Activated naive CD4-positive, alpha-beta T cell treated with anti-CD3 and anti-CD28 coated beads, Interleukin-2, amount 50 U/mL, for 72 hours (primary cell): ENCODE measurements around the gene GLYATL3. TPM values are rescaled to one million over a fixed set of nuclear protein-coding genes. Genes with fewer than 3 reads are reported as not detected.
A peak's percentile ranks its signal among the peaks of the same experiment; 100 is the strongest.

ENCODE experiments used
- ATAC-seq, 2 donors: fragments of 150-1000 bp; cut with Tn5 transposase; 2 replicates each; pipeline ENCODE4 v1.10.0; 2021; ENCODE audit warnings: mild to moderate bottlenecking in 2 of 2, moderate library complexity in 2 of 2
- DNase-seq, 2 donors: peaks; one replicate each; pipeline ENCODE4 v3.0.0; 2021 to 2022; ENCODE audit warnings: low spot score in 2 of 2
- H3K27ac Mint-ChIP-seq, 2 donors: one replicate each; pipeline ENCODE4 v1.8.0; 2022; ENCODE audit warnings: mild to moderate bottlenecking in 2 of 2, mixed read lengths in 2 of 2
- H3K36me3 Mint-ChIP-seq, 2 donors: one replicate each; pipeline ENCODE4 v1.8.0; 2022; ENCODE audit warnings: mixed read lengths in 2 of 2
- H3K9me3 Mint-ChIP-seq, 2 donors: one replicate each; pipeline ENCODE4 v1.8.0; 2022; ENCODE audit warnings: mixed read lengths in 2 of 2
- total RNA-seq, 2 donors: library from RNA; stranded (reverse); gene quantifications; one replicate each; pipeline ENCODE4 v1.2.3, GENCODE V29; 2022

Gene GLYATL3
- total RNA-seq, 2 donors from 2014 or later: not detected

GRCh38 chr6:49531774-49532569, 32.2 kb downstream of the GLYATL3 start:
- ATAC-seq (peak in 1 of 2 donors; percentile 84), DNase-seq (no peak)
- Mint-ChIP-seq H3K36me3 (no peaks in the 10 kb centered on the region), H3K27ac (no peak overlapping the region), H3K9me3 (no peaks in the 10 kb centered on the region)

DNA sequence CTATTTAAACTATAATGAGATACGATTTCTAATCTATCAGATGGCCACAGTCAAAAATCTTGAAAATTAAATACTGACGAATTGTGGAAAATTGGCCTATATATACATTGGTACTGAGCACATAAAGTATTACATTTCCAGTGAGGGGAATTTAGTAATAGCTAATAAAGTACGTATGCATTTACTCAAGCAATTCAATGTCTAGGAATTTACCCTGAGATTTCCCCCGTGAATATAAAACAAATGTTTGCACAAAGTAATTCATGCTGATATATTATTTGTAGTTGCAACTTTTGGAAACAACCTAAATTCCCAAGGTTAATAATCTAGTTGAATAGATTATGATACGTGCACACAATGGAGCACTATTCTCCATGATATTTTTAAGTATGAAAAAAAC, 36.1 kb downstream of the GLYATL3 start:
- H3K27ac Mint-ChIP-seq: no peak overlapping the region
- DNase-seq (no peak), ATAC-seq (no peak)
- no peaks in the 10 kb centered on the region for H3K9me3 Mint-ChIP-seq
- no peaks in the 10 kb centered on the region for H3K36me3 Mint-ChIP-seq

DNA sequence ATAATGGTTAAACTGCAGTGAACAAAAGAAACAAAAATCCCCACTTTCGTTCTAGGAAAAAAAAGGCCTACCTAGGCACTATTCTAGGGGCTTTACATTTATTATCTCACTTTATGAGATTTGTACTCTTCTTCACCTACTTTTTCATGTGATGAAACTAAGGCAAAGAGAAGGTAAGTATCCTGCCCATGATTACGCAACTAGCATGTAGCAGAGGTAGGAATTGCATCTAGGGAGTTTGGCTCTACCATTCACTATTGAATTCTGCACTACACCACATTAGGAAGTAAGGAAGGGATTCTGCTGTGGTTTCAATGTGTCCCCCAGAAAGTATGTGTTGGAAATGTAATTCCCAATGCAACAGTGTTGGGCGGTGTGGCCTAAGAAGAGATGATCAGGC, 39.4 kb downstream of the GLYATL3 start:
- no peaks in the 10 kb centered on the region for H3K9me3 Mint-ChIP-seq
- H3K36me3 Mint-ChIP-seq: no peaks in the 10 kb centered on the region
- H3K27ac Mint-ChIP-seq: no peak overlapping the region
- no peak for ATAC-seq
- no peak for DNase-seq

DNA sequence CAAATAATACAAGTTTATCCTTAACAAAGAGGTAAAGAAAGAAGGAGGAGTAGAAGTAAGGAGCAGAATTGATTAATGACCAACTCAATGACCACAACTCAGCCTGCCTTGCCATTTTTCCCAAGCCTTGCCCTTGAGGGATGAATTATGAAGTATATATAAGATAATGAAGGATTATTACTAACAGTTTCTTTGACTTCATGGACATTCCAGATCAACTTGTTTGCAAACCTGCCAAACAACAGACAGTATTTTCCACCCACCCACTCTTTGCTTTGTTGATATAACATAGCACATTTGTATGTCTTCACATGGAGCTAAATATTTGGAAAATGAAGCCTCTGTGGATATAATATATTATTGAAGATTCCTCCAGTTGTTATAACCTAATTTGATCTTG, 40.9 kb downstream of the GLYATL3 start:
- no peaks in the 10 kb centered on the region for H3K36me3 Mint-ChIP-seq
- DNase-seq (no peak), ATAC-seq (no peak)
- no peak overlapping the region for H3K27ac Mint-ChIP-seq
- H3K9me3 Mint-ChIP-seq: no peaks in the 10 kb centered on the region

DNA sequence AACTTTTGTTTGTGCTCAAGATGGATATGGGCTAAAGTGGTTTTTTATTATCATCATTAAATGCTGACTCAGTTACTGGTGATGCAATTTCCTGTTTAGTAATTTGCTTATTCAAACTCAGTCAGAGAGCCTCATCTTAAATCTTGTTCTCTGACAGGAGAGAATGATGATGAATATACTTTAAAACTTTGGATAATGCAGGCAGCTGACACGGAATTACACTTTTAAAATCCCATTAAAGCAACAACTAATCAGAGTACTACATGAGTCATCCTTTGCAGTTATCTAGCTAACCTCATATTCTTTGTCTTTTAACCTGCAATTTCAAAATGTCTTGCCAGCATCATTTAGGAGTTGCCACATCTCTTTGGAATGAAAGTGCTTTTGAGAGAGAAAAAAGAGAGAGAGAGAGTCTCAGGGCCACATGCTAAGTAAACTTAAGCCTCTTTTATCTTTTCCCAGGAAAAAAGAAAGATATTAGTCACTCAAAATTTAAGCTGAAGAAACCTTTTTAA, 41.5 kb downstream of the GLYATL3 start:
- no peak overlapping the region for H3K27ac Mint-ChIP-seq
- DNase-seq (no peak), ATAC-seq (no peak)
- no peaks in the 10 kb centered on the region for H3K9me3 Mint-ChIP-seq
- no peaks in the 10 kb centered on the region for H3K36me3 Mint-ChIP-seq

GRCh38 chr6:49541936-49542335, 42.2 kb downstream of the GLYATL3 start:
- H3K36me3 Mint-ChIP-seq: no peaks in the 10 kb centered on the region
- ATAC-seq (no peak), DNase-seq (no peak)
- no peak overlapping the region for H3K27ac Mint-ChIP-seq
- no peaks in the 10 kb centered on the region for H3K9me3 Mint-ChIP-seq

DNA sequence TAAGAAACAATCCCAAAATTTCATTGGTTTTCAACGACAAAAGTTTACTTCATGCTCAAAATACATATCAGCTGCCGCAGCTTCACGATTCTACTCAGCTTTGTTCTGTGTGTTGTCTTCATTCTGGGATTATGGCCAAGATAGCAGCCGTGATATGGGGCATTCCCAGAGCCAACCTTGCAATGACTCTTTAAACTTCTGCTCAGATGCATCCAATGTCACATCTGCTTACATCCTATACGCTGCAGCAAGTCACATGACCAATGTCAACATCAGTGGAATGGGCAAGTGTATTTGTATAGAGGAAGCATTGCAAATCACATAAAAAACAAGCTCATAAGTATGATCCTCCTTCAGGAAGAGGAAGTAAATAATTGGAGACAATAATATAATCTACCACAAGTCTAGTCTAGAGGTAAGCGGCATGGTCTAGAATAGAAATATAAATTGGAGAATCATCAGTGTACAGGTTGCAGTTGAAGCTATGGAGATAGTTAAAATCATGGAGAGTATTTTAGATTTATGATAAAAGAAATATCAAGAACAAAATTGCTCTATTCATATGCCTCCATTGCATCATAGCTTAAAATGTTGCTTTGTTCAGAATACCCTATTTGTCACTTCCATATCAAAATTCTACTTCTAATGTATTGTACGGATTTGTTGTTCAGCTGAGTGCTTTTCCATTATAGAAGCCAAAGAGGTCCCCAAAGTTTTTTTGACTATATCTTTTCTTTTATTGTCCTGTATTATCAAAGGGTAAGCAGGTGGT, 43.5 kb downstream of the GLYATL3 start:
- DNase-seq (no peak), ATAC-seq (no peak)
- H3K27ac Mint-ChIP-seq: no peak overlapping the region
- H3K9me3 Mint-ChIP-seq: no peaks in the 10 kb centered on the region
- H3K36me3 Mint-ChIP-seq: no peaks in the 10 kb centered on the region

- H3K27ac Mint-ChIP-seq: no peak overlapping the region
- DNase-seq (no peak), ATAC-seq (no peak)
- H3K9me3 Mint-ChIP-seq: no peaks in the 10 kb centered on the region
- no peaks in the 10 kb centered on the region for H3K36me3 Mint-ChIP-seq
Observed at GRCh38 chr6:49546331-49546730, 46.6 kb downstream of the GLYATL3 start.

- ATAC-seq (no peak), DNase-seq (no peak)
- Mint-ChIP-seq H3K9me3 (no peaks in the 10 kb centered on the region), H3K27ac (no peak overlapping the region), H3K36me3 (no peaks in the 10 kb centered on the region)
Observed at GRCh38 chr6:49548613-49549304, 49.0 kb downstream of the GLYATL3 start.

GRCh38 chr6:49549691-49550491, 50.2 kb downstream of the GLYATL3 start:
- Mint-ChIP-seq H3K9me3 (no peaks in the 10 kb centered on the region), H3K27ac (no peak overlapping the region), H3K36me3 (no peaks in the 10 kb centered on the region)
- ATAC-seq (no peak), DNase-seq (no peak)

- DNase-seq (peak in 1 of 2 donors; percentile 26), ATAC-seq (peak; percentile 40 to 70)
- no peaks in the 10 kb centered on the region for H3K36me3 Mint-ChIP-seq
- no peaks in the 10 kb centered on the region for H3K9me3 Mint-ChIP-seq
- no peak within 1 kb of the TSS for H3K27ac Mint-ChIP-seq
Observed at GRCh38 chr6:49550492-49551077, 50.9 kb downstream of the GLYATL3 start, which contains the start of gene C6orf141. Gene C6orf141, plus strand, starts transcription at chr6:49550668. Its CDS starts 125 bp downstream, at chr6:49550793.

DNA sequence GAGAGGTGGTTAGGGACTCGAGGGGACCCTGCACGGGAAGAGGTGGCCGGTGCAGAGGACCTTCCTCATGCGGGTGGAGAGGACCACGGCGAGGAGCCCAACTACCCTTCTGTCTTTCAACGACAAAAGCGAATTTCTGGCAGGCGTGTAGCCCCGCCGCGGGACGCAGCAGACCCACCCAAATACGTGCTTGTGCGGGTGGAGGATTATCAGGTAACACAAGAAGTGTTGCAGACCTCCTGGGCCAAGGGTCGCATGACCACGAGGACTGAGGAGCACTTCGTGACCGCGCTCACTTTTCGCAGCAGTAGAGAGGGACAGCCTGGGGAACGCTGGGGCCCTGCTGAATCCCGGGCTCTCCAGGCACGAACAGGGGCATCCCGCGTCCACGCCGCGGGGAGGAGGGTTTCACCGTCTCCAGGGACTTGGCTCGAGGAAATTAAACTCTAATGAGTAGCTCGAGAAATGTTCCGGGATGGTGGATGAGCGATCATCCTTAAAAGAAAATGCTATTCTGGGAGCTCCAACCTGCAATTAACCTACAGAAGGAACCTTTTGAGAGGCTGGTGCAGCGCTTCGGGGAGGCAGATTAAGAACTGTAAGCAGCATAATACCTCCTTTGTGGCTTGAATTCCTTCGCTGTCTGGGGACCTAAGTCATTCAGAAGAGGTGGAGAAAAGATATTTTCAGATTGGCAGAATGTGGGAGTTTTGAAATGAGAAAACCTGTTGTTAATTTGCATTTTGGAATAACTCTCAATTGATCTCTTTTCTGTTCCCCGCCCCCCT, 51.5 kb downstream of the GLYATL3 start:
- DNase-seq (peak; percentile 19 to 54), ATAC-seq (peak; percentile 33 to 69)
- no peaks in the 10 kb centered on the region for H3K9me3 Mint-ChIP-seq
- no peaks in the 10 kb centered on the region for H3K36me3 Mint-ChIP-seq
- H3K27ac Mint-ChIP-seq: no peak overlapping the region

DNA sequence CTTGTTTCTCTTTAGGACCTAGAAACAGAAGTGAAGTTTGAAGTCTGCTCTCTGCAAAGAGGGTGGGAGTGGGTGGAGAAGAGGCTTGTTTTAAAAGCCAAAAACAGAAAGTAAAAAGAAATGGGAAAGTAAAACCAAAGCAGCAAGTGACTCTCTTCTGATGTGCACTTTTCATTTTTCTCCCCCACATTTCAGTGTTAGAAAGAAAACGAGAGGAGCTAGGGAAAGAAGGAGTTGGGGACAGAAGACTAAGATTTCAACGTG, 52.1 kb downstream of the GLYATL3 start:
- DNase-seq (no peak), ATAC-seq (peak in 1 of 2 donors; percentile 71)
- H3K27ac Mint-ChIP-seq: no peak overlapping the region

DNA sequence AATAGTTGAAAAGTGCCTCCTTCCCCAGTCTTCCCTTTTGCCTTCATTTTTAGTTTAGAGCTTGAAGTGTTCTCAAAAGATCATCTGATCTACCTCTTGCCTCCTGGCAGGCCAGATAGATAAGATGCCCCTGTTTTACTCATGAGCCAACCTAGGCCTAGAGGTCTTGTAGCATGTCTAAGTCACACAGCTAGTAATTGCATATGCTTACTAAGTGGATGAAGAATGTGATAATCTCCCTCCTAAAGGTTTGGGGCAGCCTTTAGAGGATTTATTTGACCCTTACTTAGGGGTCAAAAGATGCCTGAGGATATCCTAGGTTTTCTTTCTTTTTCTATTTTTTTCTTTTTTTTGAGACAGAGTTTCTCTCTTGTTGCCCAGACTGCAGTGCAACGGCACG, 52.9 kb downstream of the GLYATL3 start:
- DNase-seq (no peak), ATAC-seq (no peak)
- H3K36me3 Mint-ChIP-seq: no peaks in the 10 kb centered on the region
- no peaks in the 10 kb centered on the region for H3K9me3 Mint-ChIP-seq
- no peak overlapping the region for H3K27ac Mint-ChIP-seq

More for the DNA sequence above, 52.1 kb downstream of the GLYATL3 start:
- Mint-ChIP-seq H3K9me3 (no peaks in the 10 kb centered on the region), H3K36me3 (no peaks in the 10 kb centered on the region)

GRCh38 chr6:49553384-49553783, 53.7 kb downstream of the GLYATL3 start:
- no peak for DNase-seq
- no peaks in the 10 kb centered on the region for H3K36me3 Mint-ChIP-seq
- H3K27ac Mint-ChIP-seq: no peak overlapping the region
- ATAC-seq: no peak
- no peaks in the 10 kb centered on the region for H3K9me3 Mint-ChIP-seq
